Osteoblast (primary cell): ENCODE data around the gene ENDOU. TPM values are rescaled to one million over a fixed set of nuclear protein-coding genes. Genes with fewer than 3 reads are reported as not detected.

ENCODE experiments used
- DNase-seq: peaks from one replicate; pipeline ENCODE4 v3.0.0; 2011; ENCODE audit warnings: low spot score, mixed read lengths; ENCODE audit not compliant: insufficient read length; ENCODE audit errors: missing footprints
- H2AFZ ChIP-seq: 2 replicates; pipeline ENCODE4 v1.6.0; 2011; ENCODE audit warnings: mild to moderate bottlenecking, low read length
- H3K27ac ChIP-seq: 2 replicates; pipeline ENCODE4 v1.5.1; 2011; ENCODE audit warnings: mild to moderate bottlenecking, low read depth, low read length, moderate library complexity
- H3K27me3 ChIP-seq: 2 replicates; pipeline ENCODE4 v1.6.0; 2012; ENCODE audit warnings: mild to moderate bottlenecking, control low read depth, inconsistent platforms, low read length, moderate library complexity; ENCODE audit not compliant: insufficient read depth
- H3K36me3 ChIP-seq: 2 replicates; pipeline ENCODE4 v1.5.1; 2011; ENCODE audit warnings: mild to moderate bottlenecking, low read length, control low read depth, moderate library complexity; ENCODE audit not compliant: insufficient read depth
- H3K4me1 ChIP-seq: 2 replicates; pipeline ENCODE4 v1.5.1; 2011; ENCODE audit warnings: mild to moderate bottlenecking, low read length, control low read depth, moderate library complexity; ENCODE audit not compliant: insufficient read depth
- H3K4me2 ChIP-seq: 2 replicates; pipeline ENCODE4 v1.6.0; 2011; ENCODE audit warnings: mild to moderate bottlenecking, low read length; ENCODE audit not compliant: insufficient read depth
- H3K4me3 ChIP-seq: fragments of 200-600 bp; sonication (generic); 3 replicates; pipeline ENCODE4 v1.5.1; 2012; ENCODE audit warnings: mild to moderate bottlenecking, low read length, inconsistent platforms; ENCODE audit not compliant: insufficient read depth
- H3K79me2 ChIP-seq: 2 replicates; pipeline ENCODE4 v1.6.0; 2012; ENCODE audit warnings: mild to moderate bottlenecking, low read length, control low read depth, inconsistent platforms; ENCODE audit not compliant: insufficient read depth
- H3K9me3 ChIP-seq: 2 replicates; pipeline ENCODE4 v1.5.1; 2011; ENCODE audit warnings: low read depth, low read length, control low read depth
- H4K20me1 ChIP-seq: 2 replicates; pipeline ENCODE4 v1.6.0; 2012; ENCODE audit warnings: mild to moderate bottlenecking, low read length, control low read depth; ENCODE audit not compliant: insufficient read depth
- total RNA-seq: library from RNA; depleted of rRNA; stranded (reverse); fragments of >200 nt; gene quantifications from 2 replicates; pipeline ENCODE4 v1.2.3, GENCODE V29; 2012
- TF ChIP-seq, protein P1 (sequence below): IDR thresholded peaks from 2 replicates; pipeline ENCODE4 v1.5.1; 2011; ENCODE audit warnings: mild to moderate bottlenecking, low read depth, low read length, moderate library complexity; ENCODE audit errors: extremely low read depth

ENDOU gene
- total RNA-seq, 1 donor, result not detected

DNA sequence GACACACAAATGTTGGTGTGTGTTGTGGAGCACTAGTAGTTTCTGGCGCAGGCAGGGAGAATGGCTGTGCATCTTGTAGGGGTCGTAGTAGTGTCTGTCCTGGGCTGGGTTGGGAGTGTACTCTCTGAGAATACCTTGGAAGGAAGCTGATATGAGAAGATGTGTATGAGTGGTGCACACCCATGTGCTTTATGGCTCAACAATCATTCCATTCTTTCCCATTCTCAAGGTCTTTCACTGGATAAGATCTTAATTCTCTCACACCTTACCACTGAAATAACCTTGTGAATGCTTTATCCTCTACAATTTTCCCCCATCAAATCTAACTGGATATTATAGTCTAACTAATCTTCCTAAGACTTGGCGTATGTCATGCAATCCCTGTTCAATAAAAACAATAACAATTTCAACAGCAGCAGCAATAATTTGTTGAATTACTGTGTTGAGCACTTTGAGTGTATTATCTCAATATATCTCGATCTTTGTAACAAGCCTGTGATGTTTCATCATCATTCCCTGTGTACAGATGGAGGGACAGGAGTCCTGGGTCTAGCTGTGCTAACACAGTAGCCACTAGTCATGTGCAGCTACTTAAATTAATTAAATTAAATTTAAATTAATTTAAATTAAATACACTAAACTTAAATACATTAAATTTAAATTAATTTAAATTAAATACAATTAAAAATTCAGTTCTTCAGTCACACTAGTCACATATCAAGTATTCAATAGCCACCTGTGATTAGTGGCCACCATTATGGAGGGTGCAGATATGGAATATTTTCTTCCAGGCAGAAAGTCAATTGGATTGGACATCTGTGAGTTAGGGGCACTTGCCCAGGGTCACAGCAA is 44.2 kb upstream of the ENDOU start:
- Histone ChIP-seq H4K20me1 (no peaks in the 10 kb centered on the region), H3K9me3 (no peaks in the 10 kb centered on the region), H3K27ac (no peak overlapping the region), H3K36me3 (no peaks in the 10 kb centered on the region), H3K27me3 (no peaks in the 10 kb centered on the region), H3K4me2 (no peak overlapping the region), H2AFZ (no peak overlapping the region), H3K79me2 (peaks cover 5% of the 10 kb centered on the region), H3K4me3 (no peak overlapping the region), H3K4me1 (peaks cover 23% of the 10 kb centered on the region)
- TF ChIP-seq, protein P1, sequence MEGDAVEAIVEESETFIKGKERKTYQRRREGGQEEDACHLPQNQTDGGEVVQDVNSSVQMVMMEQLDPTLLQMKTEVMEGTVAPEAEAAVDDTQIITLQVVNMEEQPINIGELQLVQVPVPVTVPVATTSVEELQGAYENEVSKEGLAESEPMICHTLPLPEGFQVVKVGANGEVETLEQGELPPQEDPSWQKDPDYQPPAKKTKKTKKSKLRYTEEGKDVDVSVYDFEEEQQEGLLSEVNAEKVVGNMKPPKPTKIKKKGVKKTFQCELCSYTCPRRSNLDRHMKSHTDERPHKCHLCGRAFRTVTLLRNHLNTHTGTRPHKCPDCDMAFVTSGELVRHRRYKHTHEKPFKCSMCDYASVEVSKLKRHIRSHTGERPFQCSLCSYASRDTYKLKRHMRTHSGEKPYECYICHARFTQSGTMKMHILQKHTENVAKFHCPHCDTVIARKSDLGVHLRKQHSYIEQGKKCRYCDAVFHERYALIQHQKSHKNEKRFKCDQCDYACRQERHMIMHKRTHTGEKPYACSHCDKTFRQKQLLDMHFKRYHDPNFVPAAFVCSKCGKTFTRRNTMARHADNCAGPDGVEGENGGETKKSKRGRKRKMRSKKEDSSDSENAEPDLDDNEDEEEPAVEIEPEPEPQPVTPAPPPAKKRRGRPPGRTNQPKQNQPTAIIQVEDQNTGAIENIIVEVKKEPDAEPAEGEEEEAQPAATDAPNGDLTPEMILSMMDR, result no peak
- no peak for DNase-seq

GRCh38 chr12:47768323-47768811 is 43.1 kb upstream of the ENDOU start:
- TF ChIP-seq, protein P1, result no peak
- Histone ChIP-seq H3K27ac (no peak overlapping the region), H2AFZ (no peak overlapping the region), H3K9me3 (no peaks in the 10 kb centered on the region), H3K4me1 (peaks cover 18% of the 10 kb centered on the region), H3K4me3 (no peak overlapping the region), H3K79me2 (no peaks in the 10 kb centered on the region), H3K4me2 (no peak overlapping the region), H4K20me1 (no peaks in the 10 kb centered on the region), H3K27me3 (no peaks in the 10 kb centered on the region), H3K36me3 (no peaks in the 10 kb centered on the region)
- peak; percentile 59 for DNase-seq

DNA sequence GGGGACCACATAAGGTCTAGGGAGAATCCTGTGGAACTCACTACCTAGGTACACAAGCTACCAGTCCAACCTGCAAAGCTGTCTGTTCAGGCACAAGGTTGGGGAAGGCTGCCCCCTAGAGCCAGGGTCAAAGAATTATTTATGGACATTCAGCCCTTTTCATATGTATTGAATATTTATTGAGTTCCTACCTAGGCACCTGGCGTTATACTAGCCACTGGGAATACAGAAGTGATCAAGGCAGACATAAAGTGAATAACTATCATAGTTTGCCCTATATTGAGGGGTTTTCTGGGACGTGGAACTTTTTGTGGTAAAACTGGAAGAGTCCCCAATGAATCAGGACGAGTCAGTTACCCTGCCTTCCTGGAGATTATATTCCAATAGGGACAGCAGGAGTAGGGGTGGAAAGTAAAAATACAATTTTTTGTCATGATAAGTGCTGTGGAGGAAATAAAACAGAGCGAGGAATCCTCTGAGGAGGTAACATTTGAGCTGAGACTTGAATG is 42.0 kb upstream of the ENDOU start:
- Histone ChIP-seq H3K4me2 (no peak overlapping the region), H3K4me1 (peaks cover 18% of the 10 kb centered on the region), H3K79me2 (no peaks in the 10 kb centered on the region), H3K27ac (no peak overlapping the region), H3K36me3 (no peaks in the 10 kb centered on the region), H3K27me3 (no peaks in the 10 kb centered on the region), H2AFZ (no peak overlapping the region), H3K4me3 (no peak overlapping the region), H4K20me1 (no peaks in the 10 kb centered on the region), H3K9me3 (no peaks in the 10 kb centered on the region)
- TF ChIP-seq, protein P1, result peak; percentile 65
- peak; percentile 88 for DNase-seq

DNA sequence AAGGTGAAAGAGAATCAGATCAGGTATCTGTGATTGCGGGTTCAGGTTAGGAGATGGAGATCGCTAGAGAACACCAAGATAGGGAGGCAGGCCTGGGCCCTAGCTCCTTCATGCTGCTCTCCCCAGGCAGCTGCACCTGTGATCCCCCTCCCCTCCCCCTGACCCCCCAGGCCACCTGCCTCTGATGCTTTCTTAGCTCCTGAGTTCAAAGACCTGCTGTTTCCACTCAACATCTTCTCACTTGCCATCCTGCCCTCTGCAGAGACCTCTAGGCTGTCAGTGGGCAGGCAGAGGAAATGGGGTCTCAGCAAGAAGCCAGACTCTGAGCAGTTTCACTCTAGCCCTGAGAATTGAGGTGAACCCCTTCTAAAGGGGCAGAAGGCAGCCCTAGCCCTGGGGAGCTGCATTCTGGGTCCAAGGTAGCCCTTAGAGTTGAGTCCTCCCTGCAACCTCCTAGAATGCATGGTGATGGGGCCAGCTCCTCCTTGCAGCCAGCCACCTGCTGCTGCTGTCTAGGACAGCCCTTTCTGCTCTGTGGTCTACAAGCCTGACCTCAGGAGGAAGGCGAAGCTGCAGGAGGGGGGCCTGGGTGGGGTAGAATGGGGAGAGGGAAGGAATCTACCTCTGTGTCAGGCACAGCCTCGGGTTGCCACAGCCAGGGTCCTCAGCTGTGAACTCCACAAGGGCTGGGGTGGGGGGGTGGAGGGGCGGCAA is 41.4 kb upstream of the ENDOU start:
- Histone ChIP-seq H3K4me1 (peaks cover 18% of the 10 kb centered on the region), H3K4me3 (no peak overlapping the region), H3K9me3 (no peaks in the 10 kb centered on the region), H3K79me2 (no peaks in the 10 kb centered on the region), H3K27ac (no peak overlapping the region), H3K27me3 (no peaks in the 10 kb centered on the region), H4K20me1 (no peaks in the 10 kb centered on the region), H2AFZ (no peak overlapping the region), H3K4me2 (no peak overlapping the region), H3K36me3 (no peaks in the 10 kb centered on the region)
- peak; percentile 69 for DNase-seq
- TF ChIP-seq, protein P1, result no peak
